HAP-1 (cell line): ENCODE data around the gene RLF.

Experiments used
- DNase-seq, 2 experiments: peaks; one replicate each; pipeline ENCODE4 v3.0.0-alpha.2; 2016 to 2020; ENCODE audit warnings: low spot score in 2 of 2
- H3K27me3 ChIP-seq: fragments of 250-450 bp; sonication (Bioruptor Pico); 2 replicates; pipeline ENCODE4 v1.5.1; 2020; ENCODE audit warnings: low read depth, mild to moderate bottlenecking, moderate library complexity
- H3K36me3 ChIP-seq: fragments of 250-450 bp; sonication (Bioruptor Pico); replicated peaks from 2 replicates; pipeline ENCODE4 v1.5.1; 2020; ENCODE audit warnings: mild to moderate bottlenecking
- H3K4me1 ChIP-seq: fragments of 250-450 bp; sonication (Bioruptor Pico); 2 replicates; pipeline ENCODE4 v1.5.1; 2020; ENCODE audit warnings: mild to moderate bottlenecking
- H3K4me3 ChIP-seq: fragments of 250-450 bp; sonication (Bioruptor Pico); 2 replicates; pipeline ENCODE4 v1.5.1; 2020; ENCODE audit warnings: mild to moderate bottlenecking, moderate library complexity
- H3K9me3 ChIP-seq: fragments of 250-450 bp; sonication (Bioruptor Pico); 2 replicates; pipeline ENCODE4 v1.5.1; 2020; ENCODE audit warnings: mild to moderate bottlenecking, moderate library complexity
- in situ Hi-C: fragments of 300-500 bp; cut with MboI; formaldehyde crosslinking; loops from 3 replicates; pipeline ENCODE4 v1.14.3; 2020; ENCODE audit warnings: low sequenced_read_pairs, inconsistent platforms, mixed read lengths

RLF gene

GRCh38 chr1:40232444-40232843 lies 71.3 kb downstream of the RLF start:
- in situ Hi-C loops, result no loop called here
- peaks cover 48% of the 10 kb centered on the region for H3K36me3 ChIP-seq
- no peaks in the 10 kb centered on the region for H3K27me3 ChIP-seq
- H3K4me3 ChIP-seq, result no peak overlapping the region
- no peak for DNase-seq
- 0 out of 2 replicates have a peak, but pooled peaks cover 2% of the 10 kb centered on the region for H3K9me3 ChIP-seq
- peaks cover 5% of the 10 kb centered on the region for H3K4me1 ChIP-seq

GRCh38 chr1:40239626-40240025 lies 78.4 kb downstream of the RLF start:
- no peaks in the 10 kb centered on the region for H3K9me3 ChIP-seq
- H3K4me3 ChIP-seq, result no peak overlapping the region
- H3K27me3 ChIP-seq, result no peaks in the 10 kb centered on the region
- in situ Hi-C loops, result no loop called here
- DNase-seq, result no peak
- no peaks in the 10 kb centered on the region for H3K4me1 ChIP-seq
- H3K36me3 ChIP-seq, result peaks cover 45% of the 10 kb centered on the region

- H3K4me3 ChIP-seq, result no peak overlapping the region
- in situ Hi-C loops, result no loop called here
- H3K9me3 ChIP-seq, result no peaks in the 10 kb centered on the region
- no peaks in the 10 kb centered on the region for H3K27me3 ChIP-seq
- DNase-seq, result no peak
- no peaks in the 10 kb centered on the region for H3K4me1 ChIP-seq
- peaks cover 42% of the 10 kb centered on the region for H3K36me3 ChIP-seq
Observed at GRCh38 chr1:40240390-40240789, 79.2 kb downstream of the RLF start.

GRCh38 chr1:40241362-40241761 lies 80.2 kb downstream of the RLF start:
- in situ Hi-C loops, result no loop called here
- Histone ChIP-seq H3K4me1 (no peaks in the 10 kb centered on the region), H3K4me3 (no peak overlapping the region), H3K9me3 (no peaks in the 10 kb centered on the region), H3K27me3 (no peaks in the 10 kb centered on the region), H3K36me3 (peaks cover 33% of the 10 kb centered on the region)
- DNase-seq, result no peak

DNA sequence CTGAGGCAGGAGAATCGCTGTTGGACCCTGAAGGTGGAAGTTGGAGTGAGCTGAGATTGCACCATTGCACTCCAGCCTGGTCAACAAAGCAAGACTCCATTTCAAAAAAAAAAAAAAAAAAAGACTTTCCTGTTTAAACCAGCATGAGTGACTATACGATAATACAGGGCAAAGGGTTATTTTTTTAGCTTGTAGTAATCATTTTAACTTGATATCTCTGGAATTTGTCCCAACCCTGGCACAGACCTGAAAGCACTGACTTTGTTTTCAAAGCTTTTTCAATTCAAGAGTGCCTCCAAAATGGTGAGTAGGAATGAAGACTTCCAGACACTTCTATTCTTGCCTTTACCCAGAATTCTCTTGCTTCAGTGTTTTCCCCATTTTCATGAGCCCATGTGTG lies 82.2 kb downstream of the RLF start:
- Histone ChIP-seq H3K36me3 (peaks cover 13% of the 10 kb centered on the region), H3K4me1 (no peaks in the 10 kb centered on the region), H3K4me3 (no peak overlapping the region), H3K27me3 (no peaks in the 10 kb centered on the region), H3K9me3 (no peaks in the 10 kb centered on the region)
- DNase-seq, result no peak
- in situ Hi-C loops, result no loop called here

- DNase-seq, result no peak
- Histone ChIP-seq H3K36me3 (peaks cover 8% of the 10 kb centered on the region; the same call in 1 of the 2 replicates), H3K4me1 (no peaks in the 10 kb centered on the region; the same call in 1 of the 2 replicates), H3K9me3 (no peaks in the 10 kb centered on the region), H3K4me3 (no peak overlapping the region), H3K27me3 (no peaks in the 10 kb centered on the region)
- in situ Hi-C loops, result no loop called here
Observed at GRCh38 chr1:40244138-40244744, 83.1 kb downstream of the RLF start.

GRCh38 chr1:40245686-40246085 lies 84.5 kb downstream of the RLF start:
- Histone ChIP-seq H3K4me1 (no peaks in the 10 kb centered on the region; the same call in 1 of the 2 replicates), H3K9me3 (no peaks in the 10 kb centered on the region)
- in situ Hi-C loops, result no loop called here

GRCh38 chr1:40247655-40248054 lies 86.5 kb downstream of the RLF start, which contains the start of gene TMCO2:
Gene TMCO2 (plus strand): TSS chr1:40247937. CDS start chr1:40247994, 57 bp downstream.
- in situ Hi-C loops, result no loop called here
- no peaks in the 10 kb centered on the region for H3K9me3 ChIP-seq
- no peaks in the 10 kb centered on the region for H3K36me3 ChIP-seq
- DNase-seq, result no peak
- H3K4me3 ChIP-seq, result no peak within 1 kb of the TSS
- no peaks in the 10 kb centered on the region; the same call in 1 of the 2 replicates for H3K4me1 ChIP-seq
- no peaks in the 10 kb centered on the region for H3K27me3 ChIP-seq

More at GRCh38 chr1:40245686-40246085, 84.5 kb downstream of the RLF start:
- Histone ChIP-seq H3K36me3 (no peaks in the 10 kb centered on the region), H3K4me3 (no peak overlapping the region), H3K27me3 (no peaks in the 10 kb centered on the region)
- DNase-seq, result no peak

GRCh38 chr1:40248412-40248811 lies 87.2 kb downstream of the RLF start:
- Histone ChIP-seq H3K4me3 (no peak overlapping the region), H3K27me3 (no peaks in the 10 kb centered on the region), H3K9me3 (no peaks in the 10 kb centered on the region), H3K4me1 (no peaks in the 10 kb centered on the region; the same call in 1 of the 2 replicates), H3K36me3 (no peaks in the 10 kb centered on the region)
- DNase-seq, result no peak
- in situ Hi-C loops, result no loop called here

GRCh38 chr1:40251456-40251855 lies 90.3 kb downstream of the RLF start:
- no peaks in the 10 kb centered on the region for H3K36me3 ChIP-seq
- no peak for DNase-seq
- in situ Hi-C loops, result no loop called here
- no peak overlapping the region for H3K4me3 ChIP-seq
- H3K27me3 ChIP-seq, result no peaks in the 10 kb centered on the region
- peaks cover 5% of the 10 kb centered on the region for H3K4me1 ChIP-seq
- H3K9me3 ChIP-seq, result no peaks in the 10 kb centered on the region

- Histone ChIP-seq H3K36me3 (no peaks in the 10 kb centered on the region), H3K27me3 (no peaks in the 10 kb centered on the region), H3K4me3 (no peak overlapping the region), H3K4me1 (peaks cover 9% of the 10 kb centered on the region), H3K9me3 (no peaks in the 10 kb centered on the region)
- in situ Hi-C loops, result no loop called here
- DNase-seq, result no peak
Observed at GRCh38 chr1:40252601-40253000, 91.4 kb downstream of the RLF start.

GRCh38 chr1:40255231-40255630 lies 94.0 kb downstream of the RLF start:
- Histone ChIP-seq H3K9me3 (no peaks in the 10 kb centered on the region), H3K4me3 (no peak overlapping the region), H3K27me3 (no peaks in the 10 kb centered on the region), H3K36me3 (peaks cover 10% of the 10 kb centered on the region), H3K4me1 (peaks cover 11% of the 10 kb centered on the region)
- in situ Hi-C loops, result no loop called here
- no peak for DNase-seq

GRCh38 chr1:40256401-40257084 lies 95.4 kb downstream of the RLF start:
- Histone ChIP-seq H3K36me3 (peaks cover 23% of the 10 kb centered on the region), H3K27me3 (no peaks in the 10 kb centered on the region), H3K4me3 (peak overlapping the region; percentile 85), H3K4me1 (peaks cover 19% of the 10 kb centered on the region), H3K9me3 (no peaks in the 10 kb centered on the region)
- in situ Hi-C loops, result no loop called here
- DNase-seq, result no peak

DNA sequence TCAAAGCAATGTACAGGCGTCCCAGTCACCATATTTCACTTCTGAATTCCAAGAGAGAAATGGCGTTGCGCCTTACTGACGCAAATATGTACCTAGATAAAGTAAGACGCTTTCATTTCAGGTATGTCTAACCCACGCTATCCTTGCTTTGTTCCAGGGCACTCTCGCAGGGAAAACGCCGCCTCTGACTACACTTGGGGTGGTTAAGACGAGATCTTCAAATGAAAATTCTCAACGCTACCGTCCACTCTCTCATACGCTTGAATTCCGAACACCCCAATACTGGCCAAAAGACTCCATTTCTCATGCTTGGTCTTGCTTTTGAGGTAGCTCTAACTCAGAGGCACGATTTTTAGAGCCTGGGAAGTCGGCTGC lies 96.1 kb downstream of the RLF start:
- H3K4me1 ChIP-seq, result peaks cover 19% of the 10 kb centered on the region
- peak overlapping the region; percentile 85 for H3K4me3 ChIP-seq
- H3K9me3 ChIP-seq, result no peaks in the 10 kb centered on the region
- H3K27me3 ChIP-seq, result no peaks in the 10 kb centered on the region
- in situ Hi-C loops, result no loop called here
- peak in 1 of 2 experiments; percentile 7 for DNase-seq
- peaks cover 31% of the 10 kb centered on the region for H3K36me3 ChIP-seq
